Liver (tissue), 9 donors: ENCODE results near the gene SLC2A4RG. TPM values are rescaled to one million over a fixed set of nuclear protein-coding genes. Genes with fewer than 3 reads are reported as not detected.

ENCODE experiments used
- DNase-seq: peaks from one replicate; pipeline ENCODE4 v3.0.0-alpha.2; 2017; ENCODE audit warnings: low spot score
- H3K27ac ChIP-seq, 2 donors: one replicate each; pipeline ENCODE4 v1.7.0; 2013; ENCODE audit warnings: inconsistent platforms in 2 of 2, low read length in 2 of 2, control low read depth in 1 of 2, low read depth in 1 of 2, mild to moderate bottlenecking in 1 of 2
- H3K27me3 ChIP-seq, 4 donors: one replicate each; pipeline versions ENCODE4 v1.6.1 to v1.7.0; 2013; ENCODE audit warnings: low read length in 3 of 4, inconsistent platforms in 1 of 4, mild to moderate bottlenecking in 1 of 4, moderate library complexity in 1 of 4; ENCODE audit not compliant: control insufficient read depth in 4 of 4, insufficient read depth in 4 of 4
- H3K36me3 ChIP-seq, 4 donors: one replicate each; pipeline versions ENCODE4 v1.6.1 to v1.7.0; 2013; ENCODE audit warnings: low read length in 3 of 4, mild to moderate bottlenecking in 3 of 4, low read depth in 1 of 4, moderate library complexity in 1 of 4; ENCODE audit not compliant: control insufficient read depth in 4 of 4, insufficient read depth in 3 of 4
- H3K4me1 ChIP-seq, 4 donors: one replicate each; pipeline versions ENCODE4 v1.6.1 to v1.7.0; 2013; ENCODE audit warnings: low read length in 3 of 4, mild to moderate bottlenecking in 3 of 4, moderate library complexity in 1 of 4; ENCODE audit not compliant: control insufficient read depth in 4 of 4, insufficient read depth in 4 of 4
- H3K4me3 ChIP-seq, 3 donors: one replicate each; pipeline versions ENCODE4 v1.6.1 to v1.7.0; 2013; ENCODE audit warnings: low read length in 3 of 3, control low read depth in 1 of 3, low read depth in 1 of 3, mild to moderate bottlenecking in 1 of 3
- H3K9ac ChIP-seq, 2 donors: one replicate each; pipeline ENCODE4 v1.7.0; 2013; ENCODE audit warnings: low read length in 2 of 2, mild to moderate bottlenecking in 2 of 2, moderate library complexity in 2 of 2, control low read depth in 1 of 2, low read depth in 1 of 2
- H3K9me3 ChIP-seq, 4 donors: one replicate each; pipeline versions ENCODE4 v1.6.1 to v1.7.0; 2013; ENCODE audit warnings: low read length in 3 of 4; ENCODE audit not compliant: control insufficient read depth in 4 of 4
- FOXA1 ChIP-seq: IDR thresholded peaks from 2 replicates; pipeline ENCODE4 v1.6.1; 2016; ENCODE audit warnings: antibody characterized with exemption
- FOXA2 ChIP-seq: IDR thresholded peaks from 2 replicates; pipeline ENCODE4 v1.6.1; 2016; ENCODE audit warnings: antibody characterized with exemption
- JUND ChIP-seq, 2 donors: IDR thresholded peaks; 2 replicates each; pipeline ENCODE4 v1.6.1; 2016; ENCODE audit warnings: antibody characterized with exemption in 2 of 2
- NR2F2 ChIP-seq: IDR thresholded peaks from 2 replicates; pipeline ENCODE4 v1.6.1; 2016; ENCODE audit warnings: antibody characterized with exemption
- RXRA ChIP-seq, 2 donors: IDR thresholded peaks; 2 replicates each; pipeline ENCODE4 v1.6.1; 2017 to 2018; ENCODE audit warnings: antibody characterized with exemption in 2 of 2, mild to moderate bottlenecking in 1 of 2
- TAF1 ChIP-seq: conservative IDR thresholded peaks from 2 replicates; pipeline ENCODE4 v1.6.1; 2016; ENCODE audit warnings: antibody characterized with exemption, mild to moderate bottlenecking
- WGBS: extraction: QIAGEN DNeasy Blood & Tissue Kit; methylation state at CpG from one replicate; pipeline ENCODE4 v1.1.7; 2013; 5-methylcytosine and 5-hydroxymethylcytosine counted together
- polyA plus RNA-seq, 2 donors: library from polyadenylated mRNA; stranded (reverse) in 1 of 2; unstranded in 1 of 2; fragments of 200-250 nt in 1 of 2; fragments of >200 nt in 1 of 2; fragmentation: Nextera tagmentation in 1 of 2; extraction: Ambion mirVana in 1 of 2; gene quantifications; one replicate each; pipeline versions ENCODE4 v1.2.1 to v1.2.3, GENCODE V29; 2013 to 2015
- total RNA-seq, 2 donors: library from RNA; depleted of rRNA; stranded (reverse); fragments of >200 nt; gene quantifications; one replicate each; pipeline ENCODE4 v1.2.3, GENCODE V29; 2014
- TF ChIP-seq, protein P1 (sequence below): IDR thresholded peaks from 2 replicates; pipeline ENCODE4 v1.6.1; 2016; ENCODE audit warnings: antibody characterized with exemption, mild to moderate bottlenecking
- TF ChIP-seq, protein P2 (sequence below): IDR thresholded peaks from 2 replicates; pipeline ENCODE4 v1.6.1; 2016; ENCODE audit warnings: antibody characterized with exemption
- TF ChIP-seq, protein P3 (sequence below): fragments of 150-350 bp; IDR thresholded peaks from 2 replicates; pipeline ENCODE4 v1.5.1; 2017; ENCODE audit warnings: improper control_type of control experiment, low read depth, low read length; ENCODE audit not compliant: missing input control
- donor health status: healthy.
- donor health status: healthy.
- donor health status: healthy.
- donor health status: healthy.
- donor health status: healthy.

SLC2A4RG gene
- total and polyA plus RNA-seq, 4 donors, result 22.2 to 39.7 (median 29.4) TPM

DNA sequence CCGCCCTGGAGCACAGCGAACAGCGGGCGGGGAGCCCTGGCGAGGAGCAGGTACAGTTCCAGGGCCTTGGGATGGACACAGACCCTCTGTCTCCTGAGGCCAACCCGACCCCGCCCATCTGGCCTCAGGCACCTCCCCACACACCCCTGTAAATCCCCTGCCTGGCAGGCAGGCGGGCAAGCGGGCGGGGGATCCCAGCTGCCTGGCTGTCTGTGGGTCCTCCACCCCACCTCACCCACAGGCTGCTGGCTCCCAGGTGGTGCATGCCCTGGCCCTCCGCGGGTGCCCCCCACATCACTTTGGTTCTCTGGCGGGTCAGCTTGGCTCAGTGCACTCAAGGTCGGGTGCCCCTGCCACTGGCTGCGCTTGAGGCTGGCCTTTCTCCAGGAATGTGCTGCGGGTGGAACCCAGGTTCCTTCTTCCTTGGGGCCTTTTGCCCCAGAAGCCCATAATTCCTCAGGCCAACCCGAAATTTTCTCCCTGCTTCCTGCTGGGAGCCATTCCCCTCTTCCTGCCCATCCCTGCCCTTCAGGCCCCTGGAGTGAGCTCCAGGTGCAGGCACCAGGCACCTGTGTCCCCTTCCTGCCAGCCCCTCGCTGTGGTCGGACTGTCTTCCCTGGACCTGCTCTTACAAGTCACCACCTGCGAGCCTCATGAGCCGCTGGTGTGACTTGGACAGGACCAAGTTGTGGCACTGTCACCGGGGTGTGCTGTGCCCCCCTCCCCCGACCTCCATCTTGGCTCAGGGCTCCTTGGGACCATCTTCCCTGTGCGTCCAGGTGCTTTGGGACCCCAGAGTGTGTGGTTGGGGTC is 48.5 kb upstream of the SLC2A4RG start:
- DNase-seq, result no peak
- no peak overlapping the region for H3K27ac ChIP-seq
- no peak overlapping the region for H3K9ac ChIP-seq
- no peaks in the 10 kb centered on the region for H3K27me3 ChIP-seq
- no peak overlapping the region for H3K4me3 ChIP-seq
- peaks cover 0 to 3% (median 0%) of the 10 kb centered on the region in 4 donors for H3K36me3 ChIP-seq
- H3K9me3 ChIP-seq, result no peaks in the 10 kb centered on the region
- peaks cover 0 to 12% (median 1%) of the 10 kb centered on the region in 4 donors for H3K4me1 ChIP-seq
- 83% methylated on average over 24 of the region's 24 CpGs for WGBS
- no peak for TF ChIP-seq JUND (IDR thresholded peaks at IDR 0.05)

DNA sequence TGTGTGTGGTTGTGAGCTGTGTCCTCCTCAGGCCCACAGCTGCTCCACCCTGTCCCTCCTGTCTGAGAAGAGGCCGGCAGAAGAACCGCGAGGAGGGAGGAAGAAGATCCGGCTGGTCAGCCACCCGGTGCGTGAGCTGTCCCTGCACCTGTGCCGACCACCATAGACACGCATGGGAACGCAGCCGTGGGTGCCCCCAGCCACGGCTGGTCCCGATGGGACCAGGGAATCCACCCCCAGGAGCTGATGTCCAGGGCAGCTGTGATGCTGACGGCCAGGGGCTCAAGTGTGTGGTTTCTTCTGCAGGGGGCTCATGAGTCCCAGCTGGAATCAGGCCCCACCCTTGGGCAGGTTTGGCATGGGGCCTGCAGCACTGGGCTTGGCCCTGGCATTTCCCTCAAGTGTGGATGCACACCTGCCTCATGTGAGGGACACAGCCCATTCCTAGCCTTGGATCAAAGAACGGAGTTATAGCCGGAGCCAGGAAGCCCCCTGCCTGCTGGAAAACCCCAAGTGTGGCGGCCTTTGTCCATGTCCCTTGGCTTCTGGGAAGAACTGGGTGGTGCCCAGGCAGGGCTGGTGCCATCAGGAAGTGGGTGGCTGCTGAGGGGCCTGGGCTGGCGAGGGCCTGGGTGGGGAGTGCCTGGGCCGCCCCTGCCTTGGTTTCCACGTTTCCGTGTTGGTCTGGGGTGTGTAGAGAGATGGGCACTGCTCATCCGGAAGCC is 47.7 kb upstream of the SLC2A4RG start:
- Histone ChIP-seq H3K36me3 (peaks cover 0 to 3% (median 0%) of the 10 kb centered on the region in 4 donors), H3K9me3 (no peaks in the 10 kb centered on the region), H3K9ac (no peak overlapping the region), H3K4me1 (peaks cover 3 to 18% (median 6%) of the 10 kb centered on the region in 4 donors), H3K27ac (no peak overlapping the region), H3K27me3 (no peaks in the 10 kb centered on the region), H3K4me3 (no peak overlapping the region)
- TF ChIP-seq FOXA1 (no peak), JUND (IDR thresholded peaks at IDR 0.05) (no peak), RXRA (IDR thresholded peaks at IDR 0.05) (no peak), TAF1 (no peak), NR2F2 (no peak), FOXA2 (no peak)
- TF ChIP-seq, protein P1, sequence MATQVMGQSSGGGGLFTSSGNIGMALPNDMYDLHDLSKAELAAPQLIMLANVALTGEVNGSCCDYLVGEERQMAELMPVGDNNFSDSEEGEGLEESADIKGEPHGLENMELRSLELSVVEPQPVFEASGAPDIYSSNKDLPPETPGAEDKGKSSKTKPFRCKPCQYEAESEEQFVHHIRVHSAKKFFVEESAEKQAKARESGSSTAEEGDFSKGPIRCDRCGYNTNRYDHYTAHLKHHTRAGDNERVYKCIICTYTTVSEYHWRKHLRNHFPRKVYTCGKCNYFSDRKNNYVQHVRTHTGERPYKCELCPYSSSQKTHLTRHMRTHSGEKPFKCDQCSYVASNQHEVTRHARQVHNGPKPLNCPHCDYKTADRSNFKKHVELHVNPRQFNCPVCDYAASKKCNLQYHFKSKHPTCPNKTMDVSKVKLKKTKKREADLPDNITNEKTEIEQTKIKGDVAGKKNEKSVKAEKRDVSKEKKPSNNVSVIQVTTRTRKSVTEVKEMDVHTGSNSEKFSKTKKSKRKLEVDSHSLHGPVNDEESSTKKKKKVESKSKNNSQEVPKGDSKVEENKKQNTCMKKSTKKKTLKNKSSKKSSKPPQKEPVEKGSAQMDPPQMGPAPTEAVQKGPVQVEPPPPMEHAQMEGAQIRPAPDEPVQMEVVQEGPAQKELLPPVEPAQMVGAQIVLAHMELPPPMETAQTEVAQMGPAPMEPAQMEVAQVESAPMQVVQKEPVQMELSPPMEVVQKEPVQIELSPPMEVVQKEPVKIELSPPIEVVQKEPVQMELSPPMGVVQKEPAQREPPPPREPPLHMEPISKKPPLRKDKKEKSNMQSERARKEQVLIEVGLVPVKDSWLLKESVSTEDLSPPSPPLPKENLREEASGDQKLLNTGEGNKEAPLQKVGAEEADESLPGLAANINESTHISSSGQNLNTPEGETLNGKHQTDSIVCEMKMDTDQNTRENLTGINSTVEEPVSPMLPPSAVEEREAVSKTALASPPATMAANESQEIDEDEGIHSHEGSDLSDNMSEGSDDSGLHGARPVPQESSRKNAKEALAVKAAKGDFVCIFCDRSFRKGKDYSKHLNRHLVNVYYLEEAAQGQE, result no peak
- TF ChIP-seq, protein P2, sequence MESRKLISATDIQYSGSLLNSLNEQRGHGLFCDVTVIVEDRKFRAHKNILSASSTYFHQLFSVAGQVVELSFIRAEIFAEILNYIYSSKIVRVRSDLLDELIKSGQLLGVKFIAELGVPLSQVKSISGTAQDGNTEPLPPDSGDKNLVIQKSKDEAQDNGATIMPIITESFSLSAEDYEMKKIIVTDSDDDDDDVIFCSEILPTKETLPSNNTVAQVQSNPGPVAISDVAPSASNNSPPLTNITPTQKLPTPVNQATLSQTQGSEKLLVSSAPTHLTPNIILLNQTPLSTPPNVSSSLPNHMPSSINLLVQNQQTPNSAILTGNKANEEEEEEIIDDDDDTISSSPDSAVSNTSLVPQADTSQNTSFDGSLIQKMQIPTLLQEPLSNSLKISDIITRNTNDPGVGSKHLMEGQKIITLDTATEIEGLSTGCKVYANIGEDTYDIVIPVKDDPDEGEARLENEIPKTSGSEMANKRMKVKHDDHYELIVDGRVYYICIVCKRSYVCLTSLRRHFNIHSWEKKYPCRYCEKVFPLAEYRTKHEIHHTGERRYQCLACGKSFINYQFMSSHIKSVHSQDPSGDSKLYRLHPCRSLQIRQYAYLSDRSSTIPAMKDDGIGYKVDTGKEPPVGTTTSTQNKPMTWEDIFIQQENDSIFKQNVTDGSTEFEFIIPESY, result no peak
- TF ChIP-seq, protein P3, sequence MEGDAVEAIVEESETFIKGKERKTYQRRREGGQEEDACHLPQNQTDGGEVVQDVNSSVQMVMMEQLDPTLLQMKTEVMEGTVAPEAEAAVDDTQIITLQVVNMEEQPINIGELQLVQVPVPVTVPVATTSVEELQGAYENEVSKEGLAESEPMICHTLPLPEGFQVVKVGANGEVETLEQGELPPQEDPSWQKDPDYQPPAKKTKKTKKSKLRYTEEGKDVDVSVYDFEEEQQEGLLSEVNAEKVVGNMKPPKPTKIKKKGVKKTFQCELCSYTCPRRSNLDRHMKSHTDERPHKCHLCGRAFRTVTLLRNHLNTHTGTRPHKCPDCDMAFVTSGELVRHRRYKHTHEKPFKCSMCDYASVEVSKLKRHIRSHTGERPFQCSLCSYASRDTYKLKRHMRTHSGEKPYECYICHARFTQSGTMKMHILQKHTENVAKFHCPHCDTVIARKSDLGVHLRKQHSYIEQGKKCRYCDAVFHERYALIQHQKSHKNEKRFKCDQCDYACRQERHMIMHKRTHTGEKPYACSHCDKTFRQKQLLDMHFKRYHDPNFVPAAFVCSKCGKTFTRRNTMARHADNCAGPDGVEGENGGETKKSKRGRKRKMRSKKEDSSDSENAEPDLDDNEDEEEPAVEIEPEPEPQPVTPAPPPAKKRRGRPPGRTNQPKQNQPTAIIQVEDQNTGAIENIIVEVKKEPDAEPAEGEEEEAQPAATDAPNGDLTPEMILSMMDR, result no peak
- 88% methylated on average over 21 of the region's 21 CpGs for WGBS
- no peak for DNase-seq
